Measurements from ENCODE around the gene TMC1.

The TMC1 gene

GRCh38 chr9:72576087-72576486 lies 54.7 kb downstream of the TMC1 start:
- DNase-seq: no peak

- no peak for DNase-seq
Measured at GRCh38 chr9:72577212-72577753, 55.9 kb downstream of the TMC1 start.

GRCh38 chr9:72579190-72579589 lies 57.8 kb downstream of the TMC1 start:
- no peak for DNase-seq

GRCh38 chr9:72579880-72580550 lies 58.6 kb downstream of the TMC1 start:
- DNase-seq: no peak

GRCh38 chr9:72581694-72582093 lies 60.3 kb downstream of the TMC1 start:
- DNase-seq: no peak

GRCh38 chr9:72583370-72583769 lies 62.0 kb downstream of the TMC1 start:
- no peak for DNase-seq

- DNase-seq: no peak
Measured at GRCh38 chr9:72586388-72587130, 65.2 kb downstream of the TMC1 start.

- DNase-seq: no peak
Measured at GRCh38 chr9:72588336-72588735, 66.9 kb downstream of the TMC1 start.

GRCh38 chr9:72589667-72590521 lies 68.5 kb downstream of the TMC1 start:
- no peak for DNase-seq

- DNase-seq: no peak
Measured at GRCh38 chr9:72590824-72591223, 69.4 kb downstream of the TMC1 start.

- DNase-seq: no peak
Measured at GRCh38 chr9:72592502-72593403, 71.3 kb downstream of the TMC1 start.

GRCh38 chr9:72596451-72597180 lies 75.2 kb downstream of the TMC1 start:
- DNase-seq: no peak

- no peak for DNase-seq
Measured at GRCh38 chr9:72597181-72597517, 75.7 kb downstream of the TMC1 start.

GRCh38 chr9:72597601-72598000 lies 76.2 kb downstream of the TMC1 start:
- no peak for DNase-seq

- DNase-seq: no peak
Measured at GRCh38 chr9:72598639-72599038, 77.2 kb downstream of the TMC1 start.

- no peak for DNase-seq
Measured at GRCh38 chr9:72599874-72600534, 78.6 kb downstream of the TMC1 start.

- DNase-seq: no peak
Measured at GRCh38 chr9:72600671-72601070, 79.3 kb downstream of the TMC1 start.

GRCh38 chr9:72601615-72602014 lies 80.2 kb downstream of the TMC1 start:
- no peak for DNase-seq

- DNase-seq: no peak
Measured at GRCh38 chr9:72612449-72612848, 91.0 kb downstream of the TMC1 start.

GRCh38 chr9:72614067-72614466 lies 92.7 kb downstream of the TMC1 start:
- DNase-seq: no peak

- no peak for DNase-seq
Measured at GRCh38 chr9:72615931-72616330, 94.5 kb downstream of the TMC1 start.
